ENCODE measurements around the gene SPATA6.

DNA sequence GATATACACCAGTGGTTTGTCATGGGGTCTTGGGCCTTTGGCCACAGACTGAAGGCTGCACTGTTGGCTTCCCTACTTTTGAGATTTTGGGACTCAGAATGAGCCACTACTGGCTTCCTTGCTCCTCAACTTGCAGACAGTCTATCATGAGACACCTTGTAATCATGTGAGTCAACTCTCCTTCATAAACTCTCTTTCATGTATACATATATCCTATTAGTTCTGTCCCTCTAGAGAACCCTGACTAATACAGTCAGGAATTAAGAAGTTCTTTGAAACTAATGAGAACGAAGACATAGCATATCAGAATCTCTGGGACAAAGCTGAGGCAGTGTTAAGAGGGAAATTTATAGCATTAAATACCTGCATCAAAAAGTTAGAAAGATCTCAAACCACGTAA, 138.7 kb downstream of the SPATA6 start:
- TF ChIP-seq, protein P1, sequence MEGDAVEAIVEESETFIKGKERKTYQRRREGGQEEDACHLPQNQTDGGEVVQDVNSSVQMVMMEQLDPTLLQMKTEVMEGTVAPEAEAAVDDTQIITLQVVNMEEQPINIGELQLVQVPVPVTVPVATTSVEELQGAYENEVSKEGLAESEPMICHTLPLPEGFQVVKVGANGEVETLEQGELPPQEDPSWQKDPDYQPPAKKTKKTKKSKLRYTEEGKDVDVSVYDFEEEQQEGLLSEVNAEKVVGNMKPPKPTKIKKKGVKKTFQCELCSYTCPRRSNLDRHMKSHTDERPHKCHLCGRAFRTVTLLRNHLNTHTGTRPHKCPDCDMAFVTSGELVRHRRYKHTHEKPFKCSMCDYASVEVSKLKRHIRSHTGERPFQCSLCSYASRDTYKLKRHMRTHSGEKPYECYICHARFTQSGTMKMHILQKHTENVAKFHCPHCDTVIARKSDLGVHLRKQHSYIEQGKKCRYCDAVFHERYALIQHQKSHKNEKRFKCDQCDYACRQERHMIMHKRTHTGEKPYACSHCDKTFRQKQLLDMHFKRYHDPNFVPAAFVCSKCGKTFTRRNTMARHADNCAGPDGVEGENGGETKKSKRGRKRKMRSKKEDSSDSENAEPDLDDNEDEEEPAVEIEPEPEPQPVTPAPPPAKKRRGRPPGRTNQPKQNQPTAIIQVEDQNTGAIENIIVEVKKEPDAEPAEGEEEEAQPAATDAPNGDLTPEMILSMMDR (IDR thresholded peaks at IDR 0.05), result no peak
- no peak for TF ChIP-seq SIN3A (IDR thresholded peaks at IDR 0.05; ENCODE audit: borderline replicate concordance, insufficient read depth, low read depth, low read length)
- no peak for TF ChIP-seq TCF7L2 (IDR thresholded peaks at IDR 0.05; ENCODE audit: low read depth, low read length)

Data from Panc1 (cell line).